ENCODE measurements around the gene CD180.

- TF ChIP-seq, protein P1, sequence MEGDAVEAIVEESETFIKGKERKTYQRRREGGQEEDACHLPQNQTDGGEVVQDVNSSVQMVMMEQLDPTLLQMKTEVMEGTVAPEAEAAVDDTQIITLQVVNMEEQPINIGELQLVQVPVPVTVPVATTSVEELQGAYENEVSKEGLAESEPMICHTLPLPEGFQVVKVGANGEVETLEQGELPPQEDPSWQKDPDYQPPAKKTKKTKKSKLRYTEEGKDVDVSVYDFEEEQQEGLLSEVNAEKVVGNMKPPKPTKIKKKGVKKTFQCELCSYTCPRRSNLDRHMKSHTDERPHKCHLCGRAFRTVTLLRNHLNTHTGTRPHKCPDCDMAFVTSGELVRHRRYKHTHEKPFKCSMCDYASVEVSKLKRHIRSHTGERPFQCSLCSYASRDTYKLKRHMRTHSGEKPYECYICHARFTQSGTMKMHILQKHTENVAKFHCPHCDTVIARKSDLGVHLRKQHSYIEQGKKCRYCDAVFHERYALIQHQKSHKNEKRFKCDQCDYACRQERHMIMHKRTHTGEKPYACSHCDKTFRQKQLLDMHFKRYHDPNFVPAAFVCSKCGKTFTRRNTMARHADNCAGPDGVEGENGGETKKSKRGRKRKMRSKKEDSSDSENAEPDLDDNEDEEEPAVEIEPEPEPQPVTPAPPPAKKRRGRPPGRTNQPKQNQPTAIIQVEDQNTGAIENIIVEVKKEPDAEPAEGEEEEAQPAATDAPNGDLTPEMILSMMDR (IDR thresholded peaks at IDR 0.05; ENCODE audit: low read depth, low read length), result no peak
- TF ChIP-seq POLR2A (IDR thresholded peaks at IDR 0.05; ENCODE audit: extremely low read depth, insufficient read length), result no peak
- no peak for TF ChIP-seq MYC (IDR thresholded peaks at IDR 0.05; ENCODE audit: low read depth, low read length)
Observed at GRCh38 chr5:67221487-67222242, 25.1 kb upstream of the CD180 start.
